Breast epithelium (tissue), 4 donors: ENCODE results near the gene MIEN1. TPM values are rescaled to one million over a fixed set of nuclear protein-coding genes. Genes with fewer than 3 reads are reported as not detected.
A peak's percentile ranks its signal among the peaks of the same experiment; 100 is the strongest.

ENCODE experiments used
- DNase-seq, 2 donors: peaks; one replicate each; pipeline ENCODE4 v3.0.0-alpha.2; 2019; ENCODE audit warnings: low spot score in 2 of 2
- H3K27ac ChIP-seq, 2 donors: fragments of 200-600 bp; sonication (generic) in 1 of 2; one replicate each; pipeline ENCODE4 v1.5.1; 2016 to 2019; ENCODE audit warnings: mild to moderate bottlenecking in 1 of 2
- H3K27me3 ChIP-seq, 2 donors: fragments of 200-600 bp; sonication (generic) in 1 of 2; one replicate each; pipeline versions ENCODE4 v1.5.1 to v1.6.0; 2017 to 2019; ENCODE audit warnings: control low read depth in 1 of 2, mild to moderate bottlenecking in 1 of 2
- H3K36me3 ChIP-seq: fragments of 200-600 bp; one replicate; pipeline ENCODE4 v1.5.1; 2019
- H3K4me1 ChIP-seq, 2 donors: fragments of 200-600 bp; sonication (generic); one replicate each; pipeline ENCODE4 v1.5.1; 2016 to 2019; ENCODE audit warnings: control low read depth in 1 of 2
- H3K4me3 ChIP-seq, 3 donors: fragments of 200-600 bp; sonication (generic); 1 replicate in 2 of 3; 2 replicates in 1 of 3; pipeline ENCODE4 v1.5.1; 2016 to 2019; ENCODE audit warnings: mild to moderate bottlenecking in 3 of 3, moderate library complexity in 2 of 3
- H3K9me3 ChIP-seq, 2 donors: fragments of 200-600 bp; sonication (generic) in 1 of 2; one replicate each; pipeline ENCODE4 v1.5.1; 2016 to 2019; ENCODE audit warnings: control low read depth in 1 of 2
- CTCF ChIP-seq, 3 donors: fragments of 450-650 bp; IDR thresholded peaks; one replicate each; pipeline ENCODE4 v1.5.1; 2016 to 2017; ENCODE audit warnings: antibody characterized with exemption in 3 of 3, mild to moderate bottlenecking in 3 of 3, moderate library complexity in 3 of 3
- POLR2A ChIP-seq: fragments of 450-650 bp; IDR thresholded peaks from one replicate; pipeline ENCODE4 v1.6.1; 2016; ENCODE audit warnings: antibody characterized with exemption, mild to moderate bottlenecking, moderate library complexity
- POLR2AphosphoS5 ChIP-seq, 3 donors: sonication (generic); formaldehyde crosslinking; IDR thresholded peaks; one replicate each; pipeline ENCODE4 v1.6.1; 2017; ENCODE audit warnings: antibody characterized with exemption in 3 of 3
- intact Hi-C: fragments of 100-400 bp; cut with DNase I; formaldehyde crosslinking; loops from one replicate; pipeline ENCODE4 v1.15.1; 2023; ENCODE audit warnings: low total_unique reads
- total RNA-seq, 3 donors: library from RNA; depleted of rRNA; stranded (reverse); fragments of >200 nt; gene quantifications; one replicate each; pipeline ENCODE4 v1.1.0, GENCODE V29; 2016

Gene MIEN1
- total RNA-seq, 3 donors from 2014 or later, result 50.7 to 68.2 (median 61.6) TPM

- peak overlapping the region; percentile 87 to 97 for H3K27ac ChIP-seq
- intact Hi-C loops, result loop anchor here (10.0 kb wide), 1 partner anchor 131 kb away; the partner anchor contains the start of gene PPP1R1B
- H3K36me3 ChIP-seq, result no peaks in the 10 kb centered on the region
- no peaks in the 10 kb centered on the region for H3K9me3 ChIP-seq
- H3K4me3 ChIP-seq, result no peak overlapping the region
- TF ChIP-seq POLR2A (no peak), CTCF (IDR thresholded peaks at IDR 0.05) (no peak), POLR2AphosphoS5 (IDR thresholded peaks at IDR 0.05) (no peak)
- no peaks in the 10 kb centered on the region for H3K27me3 ChIP-seq
- DNase-seq, result no peak
- peaks cover 0 to 9% of the 10 kb centered on the region in 2 donors for H3K4me1 ChIP-seq
Measured at GRCh38 chr17:39755554-39756379, 25.4 kb upstream of the MIEN1 start.

- H3K36me3 ChIP-seq, result no peaks in the 10 kb centered on the region
Measured at GRCh38 chr17:39754958-39755553, 24.7 kb upstream of the MIEN1 start.

GRCh38 chr17:39754161-39754957, 24.0 kb upstream of the MIEN1 start:
- Histone ChIP-seq H3K36me3 (no peaks in the 10 kb centered on the region), H3K9me3 (no peaks in the 10 kb centered on the region), H3K27me3 (no peaks in the 10 kb centered on the region), H3K4me1 (peaks cover 0 to 9% of the 10 kb centered on the region in 2 donors), H3K4me3 (peak overlapping the region; percentile 66 to 96 (median 70)), H3K27ac (peak overlapping the region; percentile 87 to 97)
- peak; percentile 80 to 81 for DNase-seq
- TF ChIP-seq POLR2A, result peak; percentile 45
- TF ChIP-seq POLR2AphosphoS5 (IDR thresholded peaks at IDR 0.05), result peak; percentile 26 to 65 (median 62)
- TF ChIP-seq CTCF (IDR thresholded peaks at IDR 0.05), result peak; percentile 96 to 100 (median 97)
- intact Hi-C loops, result loop anchor here (10.0 kb wide), 1 partner anchor 130 kb away; the partner anchor contains the start of gene PPP1R1B

More at GRCh38 chr17:39754958-39755553, 24.7 kb upstream of the MIEN1 start:
- H3K27me3 ChIP-seq, result no peaks in the 10 kb centered on the region
- DNase-seq, result no peak
- intact Hi-C loops, result loop anchor here (10.0 kb wide), 1 partner anchor 130 kb away; the partner anchor contains the start of gene PPP1R1B
- peaks cover 0 to 9% of the 10 kb centered on the region in 2 donors for H3K4me1 ChIP-seq
- H3K27ac ChIP-seq, result peak overlapping the region; percentile 87 to 97
- no peak for TF ChIP-seq POLR2AphosphoS5 (IDR thresholded peaks at IDR 0.05)
- TF ChIP-seq CTCF (IDR thresholded peaks at IDR 0.05), result no peak
- TF ChIP-seq POLR2A, result no peak
- H3K9me3 ChIP-seq, result no peaks in the 10 kb centered on the region
- peak overlapping the region; percentile 66 to 96 (median 70) for H3K4me3 ChIP-seq

GRCh38 chr17:39753514-39754160, 23.3 kb upstream of the MIEN1 start:
- no peak for TF ChIP-seq POLR2AphosphoS5 (IDR thresholded peaks at IDR 0.05)
- no peak for TF ChIP-seq POLR2A
- TF ChIP-seq CTCF (IDR thresholded peaks at IDR 0.05), result no peak
- peak in 1 of 2 donors; percentile 20 for DNase-seq

More at GRCh38 chr17:39753514-39754160, 23.3 kb upstream of the MIEN1 start:
- H3K27me3 ChIP-seq, result no peaks in the 10 kb centered on the region
- H3K4me1 ChIP-seq, result peaks cover 0 to 9% of the 10 kb centered on the region in 2 donors
- no peaks in the 10 kb centered on the region for H3K9me3 ChIP-seq
- H3K4me3 ChIP-seq, result peak overlapping the region; percentile 66 to 96 (median 70)
- H3K36me3 ChIP-seq, result no peaks in the 10 kb centered on the region
- intact Hi-C loops, result loop anchor here (10.0 kb wide), 1 partner anchor 129 kb away; the partner anchor contains the start of gene PPP1R1B
- peak overlapping the region; percentile 87 to 97 for H3K27ac ChIP-seq
